Measurements from ENCODE around the gene PCSK6. TPM values are rescaled to one million over a fixed set of nuclear protein-coding genes. Genes with fewer than 3 reads are reported as not detected.
A peak's percentile ranks its signal among the peaks of the same experiment; 100 is the strongest.

PCSK6 gene
- total RNA-seq, 2 experiments from 2014 or later, result 0.28 TPM; not detected in 1

DNA sequence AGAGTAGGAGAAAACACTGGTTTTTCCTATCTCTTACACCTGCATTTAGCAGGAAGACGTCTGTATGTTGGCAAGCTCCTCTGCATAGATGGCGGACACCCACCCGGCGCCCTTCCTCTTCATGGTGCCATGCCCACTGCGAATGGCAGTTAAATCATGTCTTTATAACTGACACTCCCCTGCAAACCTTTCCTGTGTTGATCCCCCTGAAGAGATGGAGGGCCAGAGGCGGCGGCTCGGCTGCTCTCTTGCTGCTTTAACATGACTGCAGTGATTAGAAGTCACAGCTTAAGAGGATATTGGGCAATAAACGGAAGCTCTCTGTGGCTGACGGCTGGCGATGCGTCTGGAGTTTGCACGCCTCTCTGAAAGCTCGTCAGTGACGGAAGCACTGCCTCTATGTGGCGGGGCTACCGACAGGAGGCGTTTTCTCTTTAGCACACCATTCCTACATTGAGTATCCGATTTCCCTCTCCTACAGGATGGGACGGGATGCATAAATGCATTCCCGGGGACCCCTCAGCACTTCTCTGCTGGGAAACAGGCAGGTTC is 168.9 kb downstream of the PCSK6 start:
- peak; percentile 99 for ATAC-seq (ENCODE audit: poor library complexity)

DNA sequence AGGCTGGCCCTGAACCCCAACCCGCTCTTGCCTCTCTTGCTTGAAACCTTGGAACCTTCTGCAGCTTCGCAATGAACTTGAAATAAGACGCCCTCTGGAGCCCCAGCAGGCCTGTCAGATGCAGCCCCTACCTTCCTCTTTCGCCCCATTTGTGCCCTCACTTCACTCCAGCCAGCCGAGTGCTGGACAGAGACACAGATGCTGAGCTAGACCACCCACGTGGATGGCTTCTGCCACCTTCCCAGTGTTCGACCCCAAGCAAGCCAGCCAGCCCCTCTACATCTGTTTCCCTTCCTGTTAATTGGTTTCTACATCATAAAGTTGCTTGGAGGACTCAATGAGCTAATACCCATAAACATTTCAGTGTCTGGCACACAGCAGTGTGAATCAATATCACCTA is 170.7 kb downstream of the PCSK6 start:
- no peak overlapping the region for H3K4me3 ChIP-seq (ENCODE audit: low read length)
- no peak overlapping the region for H3K27ac ChIP-seq (ENCODE audit: low read depth in 1 of 2, low read length in 2 of 2)
- Mint-ChIP-seq H3K9me3 (peaks cover 4% of the 10 kb centered on the region), H3K27me3 (peaks cover 17% of the 10 kb centered on the region), H3K4me3 (no peak overlapping the region), H3K27ac (no peak overlapping the region), H3K4me1 (ENCODE audit: low read depth) (peaks cover 16% of the 10 kb centered on the region), H3K36me3 (ENCODE audit: low read depth) (no peaks in the 10 kb centered on the region)
- H3K4me1 ChIP-seq (ENCODE audit: insufficient read depth, low read length), result peaks cover 12% of the 10 kb centered on the region
- ChIA-PET POLR2A (interaction anchor here (2.7 to 4.4 kb wide), 2 partner anchors 15 to 24 kb away, joined by 24 to 27 read pairs; partner anchors contain the start of gene SNRPA1), CTCF (interaction anchor here (0.8 kb wide), 1 partner anchor 969 kb away, joined by 3 read pairs; no protein-coding TSS in a partner anchor)
- TF ChIP-seq, protein P1, sequence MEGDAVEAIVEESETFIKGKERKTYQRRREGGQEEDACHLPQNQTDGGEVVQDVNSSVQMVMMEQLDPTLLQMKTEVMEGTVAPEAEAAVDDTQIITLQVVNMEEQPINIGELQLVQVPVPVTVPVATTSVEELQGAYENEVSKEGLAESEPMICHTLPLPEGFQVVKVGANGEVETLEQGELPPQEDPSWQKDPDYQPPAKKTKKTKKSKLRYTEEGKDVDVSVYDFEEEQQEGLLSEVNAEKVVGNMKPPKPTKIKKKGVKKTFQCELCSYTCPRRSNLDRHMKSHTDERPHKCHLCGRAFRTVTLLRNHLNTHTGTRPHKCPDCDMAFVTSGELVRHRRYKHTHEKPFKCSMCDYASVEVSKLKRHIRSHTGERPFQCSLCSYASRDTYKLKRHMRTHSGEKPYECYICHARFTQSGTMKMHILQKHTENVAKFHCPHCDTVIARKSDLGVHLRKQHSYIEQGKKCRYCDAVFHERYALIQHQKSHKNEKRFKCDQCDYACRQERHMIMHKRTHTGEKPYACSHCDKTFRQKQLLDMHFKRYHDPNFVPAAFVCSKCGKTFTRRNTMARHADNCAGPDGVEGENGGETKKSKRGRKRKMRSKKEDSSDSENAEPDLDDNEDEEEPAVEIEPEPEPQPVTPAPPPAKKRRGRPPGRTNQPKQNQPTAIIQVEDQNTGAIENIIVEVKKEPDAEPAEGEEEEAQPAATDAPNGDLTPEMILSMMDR (IDR thresholded peaks at IDR 0.05), result no peak
- ATAC-seq (ENCODE audit: poor library complexity) (no peak), DNase-seq (no peak)
- H3K9me3 ChIP-seq (ENCODE audit: control insufficient read depth in 1 of 2, insufficient read depth in 1 of 2, low read length in 2 of 2), result peaks cover 0 to 7% of the 10 kb centered on the region in 2 experiments
- intact Hi-C loops (cut with DNase I, micrococcal nuclease), result no loop called here
- no peaks in the 10 kb centered on the region for H3K36me3 ChIP-seq (ENCODE audit: insufficient read depth, low read length)
- peaks cover 0 to 2% of the 10 kb centered on the region in 2 experiments for H3K27me3 ChIP-seq (ENCODE audit: control insufficient read depth in 1 of 2, insufficient read depth in 2 of 2, low read length in 2 of 2)

More for the DNA sequence above, 168.9 kb downstream of the PCSK6 start:
- DNase-seq, result peak; percentile 22 to 84 (median 52)
- Mint-ChIP-seq H3K4me3 (peak overlapping the region; percentile 71), H3K27me3 (peaks cover 20% of the 10 kb centered on the region), H3K36me3 (ENCODE audit: low read depth) (no peaks in the 10 kb centered on the region), H3K27ac (peak overlapping the region; percentile 84), H3K9me3 (peaks cover 4% of the 10 kb centered on the region), H3K4me1 (ENCODE audit: low read depth) (peaks cover 16% of the 10 kb centered on the region)
- no peaks in the 10 kb centered on the region for H3K36me3 ChIP-seq (ENCODE audit: insufficient read depth, low read length)
- peak overlapping the region; percentile 23 to 49 for H3K27ac ChIP-seq (ENCODE audit: low read depth in 1 of 2, low read length in 2 of 2)
- ChIA-PET POLR2A (interaction anchor here (0.8 to 4.4 kb wide), 8 partner anchors 13 to 331 kb away, joined by 3 to 27 read pairs (median 4); partner anchors contain the start of genes SNRPA1 and TM2D3), CTCF (interaction anchor here (0.6 to 1.8 kb wide), 3 partner anchors 13 to 31 kb away, joined by 4 to 6 read pairs (median 5); no protein-coding TSS in a partner anchor)
- peaks cover 0 to 7% of the 10 kb centered on the region in 2 experiments for H3K9me3 ChIP-seq (ENCODE audit: control insufficient read depth in 1 of 2, insufficient read depth in 1 of 2, low read length in 2 of 2)
- H3K4me1 ChIP-seq (ENCODE audit: insufficient read depth, low read length), result peaks cover 12% of the 10 kb centered on the region
- TF ChIP-seq, protein P1 (IDR thresholded peaks at IDR 0.05), result peak; percentile 41
- peak overlapping the region; percentile 47 for H3K4me3 ChIP-seq (ENCODE audit: low read length)
- H3K27me3 ChIP-seq (ENCODE audit: control insufficient read depth in 1 of 2, insufficient read depth in 2 of 2, low read length in 2 of 2), result peaks cover 0 to 5% of the 10 kb centered on the region in 2 experiments
- intact Hi-C loops (cut with DNase I, micrococcal nuclease), result no loop called here

DNA sequence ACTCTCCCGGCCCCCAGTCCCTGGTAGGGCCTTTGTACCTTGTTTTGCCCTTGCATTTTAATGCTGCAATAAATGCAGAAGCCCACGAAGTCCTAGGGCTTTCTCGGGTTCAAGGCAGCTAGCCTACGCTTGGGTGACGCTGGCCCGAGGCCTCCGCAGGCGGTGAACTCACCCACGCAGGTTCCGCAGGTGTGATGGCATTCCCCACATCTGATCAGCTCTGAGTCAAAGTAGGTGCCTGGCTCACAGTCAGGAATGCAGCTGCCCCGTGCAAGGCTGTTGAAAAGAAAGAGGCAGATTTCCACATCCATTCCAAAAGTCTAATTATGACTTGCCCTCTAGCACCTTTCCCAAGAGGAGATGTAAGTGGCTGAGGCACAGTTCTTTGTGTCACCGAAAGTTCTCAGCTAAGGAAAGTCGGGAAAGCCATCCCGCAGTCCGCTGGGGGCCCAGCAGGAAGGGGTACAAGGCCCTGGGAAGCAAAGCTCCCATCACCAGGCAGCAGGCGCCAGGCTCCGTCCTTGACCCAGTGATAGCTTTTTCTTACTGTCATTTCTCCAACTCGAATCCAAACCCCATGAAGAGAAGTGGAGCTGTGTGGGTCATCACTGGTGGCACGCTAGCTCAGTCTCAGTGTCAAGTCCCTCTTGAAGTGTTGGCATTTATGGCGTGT is 171.2 kb downstream of the PCSK6 start:
- POLR2A ChIA-PET, result interaction anchor here (4.4 kb wide), 1 partner anchor 15 kb away, joined by 24 read pairs; no protein-coding TSS in a partner anchor
- DNase-seq (no peak), ATAC-seq (ENCODE audit: poor library complexity) (no peak)
- intact Hi-C loops (cut with DNase I, micrococcal nuclease), result no loop called here
- peaks cover 0 to 7% of the 10 kb centered on the region in 2 experiments for H3K9me3 ChIP-seq (ENCODE audit: control insufficient read depth in 1 of 2, insufficient read depth in 1 of 2, low read length in 2 of 2)
- H3K27ac Mint-ChIP-seq, result no peak overlapping the region
- no peak overlapping the region for H3K4me3 ChIP-seq (ENCODE audit: low read length)
- no peak overlapping the region for H3K4me3 Mint-ChIP-seq
- peaks cover 0 to 2% of the 10 kb centered on the region in 2 experiments for H3K27me3 ChIP-seq (ENCODE audit: control insufficient read depth in 1 of 2, insufficient read depth in 2 of 2, low read length in 2 of 2)
- H3K27me3 Mint-ChIP-seq, result peaks cover 16% of the 10 kb centered on the region
- H3K4me1 Mint-ChIP-seq (ENCODE audit: low read depth), result peaks cover 16% of the 10 kb centered on the region
- TF ChIP-seq, protein P1 (IDR thresholded peaks at IDR 0.05), result no peak
- H3K36me3 ChIP-seq (ENCODE audit: insufficient read depth, low read length), result no peaks in the 10 kb centered on the region
- H3K36me3 Mint-ChIP-seq (ENCODE audit: low read depth), result no peaks in the 10 kb centered on the region
- peaks cover 4% of the 10 kb centered on the region for H3K9me3 Mint-ChIP-seq
- CTCF ChIA-PET, result interaction anchor here (0.8 kb wide), 1 partner anchor 968 kb away, joined by 3 read pairs; no protein-coding TSS in a partner anchor
- H3K4me1 ChIP-seq (ENCODE audit: insufficient read depth, low read length), result peaks cover 12% of the 10 kb centered on the region
- no peak overlapping the region for H3K27ac ChIP-seq (ENCODE audit: low read depth in 1 of 2, low read length in 2 of 2)

Measured in CD4-positive, alpha-beta T cell (primary cell).